NCI-H2107 treated with DMSO at 0.1 percent for 48 hours (cell line): ENCODE results near the gene TP53RK.

Source experiments
- DNase-seq: peaks from one replicate; lab custom pipeline; 2025; ENCODE audit not compliant: unreplicated experiment; lab: John Stamatoyannopoulos, UW

TP53RK gene

GRCh38 chr20:46640536-46641311, 48.5 kb downstream of the TP53RK start:
- no peak for DNase-seq

GRCh38 chr20:46640044-46640443, 49.2 kb downstream of the TP53RK start:
- no peak for DNase-seq

- no peak for DNase-seq
Measured at GRCh38 chr20:46639587-46639986, 49.7 kb downstream of the TP53RK start.

- DNase-seq, result no peak
Measured at GRCh38 chr20:46638898-46639274, 50.4 kb downstream of the TP53RK start.

- DNase-seq, result no peak
Measured at GRCh38 chr20:46638134-46638897, 50.9 kb downstream of the TP53RK start.

GRCh38 chr20:46637427-46638133, 51.7 kb downstream of the TP53RK start:
- DNase-seq, result no peak

GRCh38 chr20:46637020-46637419, 52.2 kb downstream of the TP53RK start:
- DNase-seq, result no peak

- DNase-seq, result no peak
Measured at GRCh38 chr20:46636514-46636913, 52.7 kb downstream of the TP53RK start.

- no peak for DNase-seq
Measured at GRCh38 chr20:46635514-46636136, 53.6 kb downstream of the TP53RK start.

GRCh38 chr20:46634528-46634927, 54.7 kb downstream of the TP53RK start:
- no peak for DNase-seq
